ENCODE data around the gene RASGEF1B.

DNA sequence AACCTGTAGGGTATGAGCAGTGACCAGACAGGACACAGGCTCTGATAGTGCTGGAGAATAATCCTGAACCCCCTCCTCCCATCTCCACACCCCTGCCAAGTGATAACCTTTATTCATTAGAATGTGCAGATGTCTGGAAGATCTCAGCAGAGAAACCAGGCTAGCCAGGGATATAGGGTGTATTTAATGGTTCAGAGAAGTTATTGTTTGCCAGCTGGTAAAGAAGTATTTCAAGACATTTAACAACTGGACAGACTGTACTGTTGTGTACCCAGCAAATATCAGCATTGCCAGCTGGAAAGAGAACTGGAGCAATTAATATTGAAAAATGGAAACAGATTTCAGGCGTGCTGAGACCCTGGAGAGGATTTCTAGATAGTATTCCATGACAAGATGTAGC is 94.5 kb downstream of the RASGEF1B start:
- TF ChIP-seq PAX5 (IDR thresholded peaks at IDR 0.05; ENCODE audit: insufficient read depth, low read length, severe bottlenecking) (no peak), POLR2A (IDR thresholded peaks at IDR 0.05; ENCODE audit: low read depth, low read length) (no peak), POLR2AphosphoS5 (IDR thresholded peaks at IDR 0.05; ENCODE audit: low read depth, low read length) (no peak), TAF1 (IDR thresholded peaks at IDR 0.05; ENCODE audit: low read depth, low read length) (no peak), SPI1 (IDR thresholded peaks at IDR 0.05; ENCODE audit: low read depth, low read length) (no peak)
